GM21737 (cell line): ENCODE data around the gene ZNF503.

Experiments
- ATAC-seq: cut with Tn5 transposase; IDR thresholded peaks from one replicate; pipeline ENCODE4 v1.9.1; 2021; ENCODE audit warnings: mild to moderate bottlenecking, moderate library complexity; ENCODE audit not compliant: unreplicated experiment

Gene ZNF503

GRCh38 chr10:75432176-75432575 is 30.6 kb upstream of the ZNF503 start:
- no peak for ATAC-seq

GRCh38 chr10:75431180-75432111 is 29.9 kb upstream of the ZNF503 start, which contains the start of gene LRMDA:
TSS of gene LRMDA (plus strand) at chr10:75431624.
- no peak for ATAC-seq

DNA sequence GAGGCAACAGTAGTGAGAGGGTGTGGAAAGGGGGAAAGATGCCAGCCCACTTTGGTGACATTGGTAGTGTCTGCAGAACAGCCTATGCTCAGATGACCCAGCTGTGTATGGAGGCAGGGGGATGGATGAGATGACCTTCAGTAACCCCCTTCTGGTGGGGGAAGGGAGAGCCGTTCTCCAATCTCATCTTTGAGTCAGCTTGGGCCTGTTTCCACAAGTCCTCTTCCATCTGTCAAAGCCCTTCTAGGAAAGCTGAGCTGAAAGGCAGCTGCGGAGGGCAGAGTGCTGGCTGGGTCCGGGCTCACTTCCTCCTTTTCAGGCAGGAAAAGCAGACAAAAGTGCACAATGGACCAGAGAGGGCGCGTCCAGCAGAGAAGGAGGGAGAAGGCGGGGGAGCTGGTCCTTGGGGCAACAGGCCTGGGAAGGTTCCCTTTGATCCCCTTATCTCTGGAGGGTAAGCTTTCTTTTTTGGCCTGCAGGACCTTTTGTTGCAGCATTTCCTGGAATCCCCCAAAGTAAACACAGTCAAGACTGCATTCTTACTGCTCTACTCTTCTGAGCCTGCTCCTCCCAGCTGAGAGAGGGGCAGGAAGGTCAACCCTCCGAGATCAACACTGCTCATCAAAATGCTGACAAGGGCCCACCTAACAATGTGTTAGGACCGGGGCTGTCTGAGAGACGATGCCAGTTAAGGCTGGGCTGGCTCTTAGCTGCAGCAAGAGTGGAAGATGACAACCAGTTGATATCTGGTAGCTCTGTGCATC is 28.6 kb upstream of the ZNF503 start:
- no peak for ATAC-seq

- no peak for ATAC-seq
These were observed 27.7 kb upstream of the ZNF503 start for GRCh38 chr10:75429159-75429827.

DNA sequence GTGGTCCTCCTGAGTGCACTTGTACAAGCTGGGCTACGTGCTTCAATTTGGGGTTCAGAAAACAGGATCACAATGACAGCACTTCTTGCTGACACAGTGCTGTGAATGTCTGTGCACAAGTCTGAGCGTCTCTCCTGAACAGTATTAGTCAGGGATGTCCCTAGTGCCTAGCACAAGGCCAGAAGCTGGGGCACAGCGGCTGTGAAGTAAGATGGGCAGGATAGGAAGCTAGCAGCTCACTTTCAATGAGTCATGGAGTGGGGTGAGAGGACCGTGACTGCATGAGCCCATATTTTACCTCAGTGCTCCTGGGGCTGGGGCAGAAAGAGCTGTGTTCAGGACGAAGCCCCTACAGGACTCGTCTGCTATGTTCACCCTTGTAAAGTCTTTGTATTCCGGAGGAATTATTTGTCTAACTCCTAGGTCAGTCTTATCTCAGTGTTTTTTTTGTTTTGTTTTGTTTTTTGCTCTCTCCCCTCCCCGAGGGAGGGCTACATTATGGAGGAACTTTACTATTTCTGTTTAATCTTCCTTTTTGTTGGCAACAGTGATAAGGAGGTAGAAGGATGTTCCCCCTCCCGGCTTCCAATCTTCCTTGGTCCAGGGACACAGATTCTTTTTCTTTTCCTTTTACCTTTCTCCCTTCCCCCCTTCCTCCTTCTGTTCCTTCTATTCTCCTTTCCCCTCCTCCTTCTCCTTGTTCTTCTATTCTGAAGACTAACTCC is 27.0 kb upstream of the ZNF503 start:
- no peak for ATAC-seq

DNA sequence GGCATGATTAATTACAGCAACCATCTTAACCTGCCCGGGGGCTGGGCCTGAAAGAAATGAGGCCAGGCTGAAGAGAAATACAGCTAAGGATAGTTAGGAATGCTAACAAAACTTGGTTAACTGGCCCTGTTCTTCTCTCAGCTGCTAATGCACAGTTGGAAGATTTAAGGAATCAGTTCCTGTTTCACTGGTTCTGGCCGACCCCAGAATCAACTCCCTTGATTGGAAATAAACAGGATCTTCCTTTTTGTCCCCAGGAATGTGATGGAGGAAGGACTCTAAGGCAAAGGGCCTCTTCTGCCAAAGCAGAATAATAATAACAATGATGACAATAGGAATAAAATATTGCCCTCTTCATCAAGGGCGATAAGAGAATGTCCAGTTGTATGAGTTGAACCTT is 26.4 kb upstream of the ZNF503 start:
- ATAC-seq, result no peak

DNA sequence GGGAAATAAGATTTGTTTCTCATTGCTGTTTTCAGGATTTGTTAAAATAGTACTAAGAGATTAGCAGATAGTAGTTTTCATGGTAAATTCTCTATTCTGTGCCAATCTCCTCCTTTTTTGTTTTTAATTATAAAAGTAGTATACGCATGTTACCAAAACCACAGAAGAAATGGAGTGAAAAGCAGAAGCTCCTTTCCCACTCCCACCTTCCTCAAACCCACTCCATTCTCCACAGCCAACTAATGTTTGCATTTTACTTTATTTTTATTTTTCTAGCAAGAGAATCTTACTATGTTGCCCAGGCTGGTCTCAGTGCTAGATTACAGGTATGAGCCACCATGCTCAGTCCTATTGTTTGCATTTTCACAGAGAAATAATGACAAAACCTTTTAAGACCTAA is 25.3 kb upstream of the ZNF503 start:
- ATAC-seq, result no peak

DNA sequence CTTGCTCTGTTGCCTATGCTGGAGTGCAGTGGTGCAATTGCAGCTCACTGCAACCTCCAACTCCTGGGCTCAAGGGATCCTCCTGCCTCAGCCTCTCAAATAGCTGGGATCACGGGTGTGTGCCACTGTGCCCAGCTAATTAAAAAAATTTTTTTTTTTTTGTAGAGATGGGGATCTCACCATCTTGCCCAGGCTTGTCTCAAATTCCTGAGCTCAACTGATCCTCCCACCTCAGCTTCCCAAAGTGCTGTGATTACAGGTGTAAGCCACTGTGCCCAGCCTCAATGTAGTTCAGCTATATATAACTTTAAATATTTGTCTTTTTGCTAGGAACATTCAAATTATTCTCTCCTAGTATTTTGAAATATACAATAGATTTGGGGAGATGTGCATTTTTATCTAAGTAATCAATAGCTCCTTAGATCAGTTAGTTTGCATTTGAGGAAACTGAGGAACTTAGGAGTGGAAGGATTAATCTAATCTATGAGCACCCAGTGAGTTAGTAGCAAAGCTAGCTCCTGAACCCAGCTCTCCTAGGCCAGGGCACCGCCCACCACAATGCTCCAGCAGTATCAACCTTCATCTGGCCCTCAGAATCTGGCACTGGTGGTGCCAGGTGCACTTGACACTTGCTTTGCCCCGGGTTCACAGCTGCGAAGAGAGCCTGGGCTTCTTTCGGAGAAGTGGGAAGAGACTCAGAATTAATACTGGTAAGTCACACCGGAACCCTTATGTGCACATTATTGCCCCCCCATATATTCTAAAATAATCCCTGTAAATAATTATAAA is 23.9 kb upstream of the ZNF503 start:
- ATAC-seq, result no peak

- no peak for ATAC-seq
These were observed 23.0 kb upstream of the ZNF503 start for GRCh38 chr10:75424571-75424970.

DNA sequence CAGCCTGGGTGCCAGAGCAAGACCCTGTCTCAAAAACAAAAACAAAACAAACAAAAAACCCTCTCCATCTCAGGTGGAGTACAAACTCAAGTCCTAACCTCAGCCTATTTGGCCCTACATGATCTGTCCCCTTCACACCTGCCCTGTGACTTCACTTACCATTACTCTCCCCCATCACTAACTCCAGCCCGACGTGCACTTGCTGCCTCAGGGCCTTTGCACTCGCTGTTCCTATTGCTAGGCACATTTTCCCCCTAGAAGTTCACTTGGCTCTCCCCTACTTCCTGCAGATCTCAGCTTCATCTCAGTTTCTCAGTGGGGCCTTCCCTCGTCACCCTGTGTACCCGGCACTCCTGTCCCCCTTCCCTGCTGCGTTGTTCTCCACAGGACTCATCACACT is 21.3 kb upstream of the ZNF503 start:
- no peak for ATAC-seq

DNA sequence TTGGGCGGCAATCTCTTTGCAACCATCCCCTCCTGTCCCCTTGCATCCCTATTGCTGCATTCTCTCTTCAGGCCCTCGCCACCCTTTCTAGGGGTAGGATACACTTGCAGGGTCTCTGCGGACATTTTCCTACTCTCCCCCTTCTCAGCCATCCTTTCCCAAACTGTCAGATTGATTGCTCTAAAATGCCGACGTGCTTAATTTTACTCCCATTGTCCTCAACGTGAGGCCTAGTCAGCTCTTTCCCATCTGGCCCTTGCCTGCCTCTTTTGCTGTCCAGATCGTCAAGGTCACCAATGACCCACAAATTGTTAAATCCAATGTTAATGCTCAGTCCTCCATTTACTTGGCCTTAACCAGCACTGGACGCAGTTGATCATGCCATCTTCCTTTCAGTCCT is 17.1 kb upstream of the ZNF503 start:
- no peak for ATAC-seq

DNA sequence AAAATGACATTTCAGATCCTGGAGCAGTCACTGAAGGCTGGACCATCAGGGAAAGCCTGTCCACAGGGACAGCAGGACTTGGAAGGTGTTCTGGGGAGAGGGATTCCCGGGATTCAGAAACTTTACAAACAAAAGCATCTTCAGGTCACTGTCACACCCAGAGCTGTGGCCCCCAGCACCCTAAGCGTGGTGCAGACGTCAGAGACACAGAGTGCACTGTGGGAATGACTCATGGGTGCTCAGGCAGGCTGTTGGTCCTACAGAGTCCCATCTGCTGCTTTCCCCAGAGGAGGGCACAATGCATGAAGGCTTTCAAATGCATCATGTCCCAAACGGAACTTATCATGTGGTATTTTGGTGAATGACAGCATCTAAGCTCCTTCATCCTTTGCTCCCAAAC is 16.7 kb upstream of the ZNF503 start:
- no peak for ATAC-seq

GRCh38 chr10:75417522-75417927 is 16.0 kb upstream of the ZNF503 start:
- no peak for ATAC-seq

DNA sequence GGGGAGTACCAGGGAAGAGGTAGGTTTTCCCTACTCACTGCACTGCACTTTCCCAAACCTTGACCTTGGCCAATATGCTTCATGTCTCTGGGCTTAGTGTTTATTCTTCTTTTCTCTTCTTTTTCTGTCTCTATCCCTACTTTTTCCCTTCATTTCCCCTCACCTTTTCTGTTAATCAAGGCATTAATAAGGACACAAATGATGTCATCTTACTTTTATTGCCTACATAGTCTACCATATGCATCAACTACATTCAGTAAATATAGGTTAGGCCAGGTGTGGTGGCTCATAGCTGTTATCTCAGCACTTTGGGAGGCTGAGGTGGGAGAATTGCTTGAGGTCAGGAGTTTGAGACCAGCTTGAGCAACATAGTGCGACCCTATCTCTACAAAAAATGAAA is 13.0 kb upstream of the ZNF503 start:
- ATAC-seq, result no peak

- ATAC-seq, result no peak
These were observed 8.8 kb upstream of the ZNF503 start for GRCh38 chr10:75410132-75411005.

DNA sequence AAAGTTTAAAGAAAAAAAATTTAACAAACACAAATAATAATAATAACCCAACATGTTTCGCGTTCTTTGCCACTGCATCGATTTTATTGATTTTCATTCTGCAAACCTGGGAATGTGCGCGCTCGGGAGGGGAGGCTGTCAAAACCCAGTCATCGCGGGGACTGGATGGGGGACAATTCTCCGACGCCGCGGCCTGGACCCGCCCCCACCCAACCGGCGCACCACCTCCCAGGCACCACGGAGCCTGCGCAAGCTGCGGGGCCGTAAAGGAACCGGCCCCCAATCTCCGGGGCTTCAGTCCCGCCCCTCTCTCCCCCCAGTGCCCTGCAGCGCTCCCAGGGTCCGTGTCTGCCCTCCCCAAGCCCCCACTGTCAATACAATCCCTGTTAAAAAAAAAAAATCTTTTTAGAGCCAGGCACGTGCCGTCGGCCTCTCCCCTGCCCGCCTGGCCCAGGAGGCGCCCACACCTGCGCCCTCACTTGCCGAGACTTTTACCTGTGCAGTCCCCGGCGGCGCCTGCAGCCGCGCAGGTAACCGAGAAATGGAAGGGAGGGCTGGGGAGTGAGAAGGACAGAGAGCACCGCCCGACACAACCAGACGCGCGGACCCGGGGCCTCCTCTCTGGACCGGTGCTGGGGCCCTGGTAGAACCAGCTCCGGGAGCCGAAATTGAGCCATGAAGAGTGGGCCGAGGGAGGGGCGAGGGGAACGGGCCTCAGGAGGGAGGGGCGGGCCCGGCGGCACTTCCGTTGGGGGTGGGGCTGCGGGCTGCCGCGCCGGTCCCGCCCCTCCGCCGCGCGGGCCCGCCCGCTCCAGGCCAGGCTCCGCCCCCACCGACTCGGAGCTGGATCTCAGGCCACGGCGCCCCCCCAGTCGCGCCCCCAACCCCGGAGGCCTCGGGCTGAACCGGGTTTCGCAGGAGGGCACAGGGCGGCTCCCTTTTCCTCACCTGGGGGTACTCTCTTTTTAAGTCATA is 7.6 kb upstream of the ZNF503 start:
- ATAC-seq, result no peak

- ATAC-seq, result no peak
These were observed 6.9 kb upstream of the ZNF503 start for GRCh38 chr10:75408509-75408875.
